Embryonic facial prominence (tissue), 1 donor: Measurements from ENCODE around the gene FRYL.
"Not testable (repeated sequence)": the region's sequence is repeated elsewhere in the genome, so short reads cannot be mapped to it uniquely, and the experiment has no call there.

ENCODE experiments used
- DNase-seq: peaks from one replicate; pipeline ENCODE4 v3.0.0-alpha.2; 2016; ENCODE audit errors: extremely low spot score

The FRYL gene

DNA sequence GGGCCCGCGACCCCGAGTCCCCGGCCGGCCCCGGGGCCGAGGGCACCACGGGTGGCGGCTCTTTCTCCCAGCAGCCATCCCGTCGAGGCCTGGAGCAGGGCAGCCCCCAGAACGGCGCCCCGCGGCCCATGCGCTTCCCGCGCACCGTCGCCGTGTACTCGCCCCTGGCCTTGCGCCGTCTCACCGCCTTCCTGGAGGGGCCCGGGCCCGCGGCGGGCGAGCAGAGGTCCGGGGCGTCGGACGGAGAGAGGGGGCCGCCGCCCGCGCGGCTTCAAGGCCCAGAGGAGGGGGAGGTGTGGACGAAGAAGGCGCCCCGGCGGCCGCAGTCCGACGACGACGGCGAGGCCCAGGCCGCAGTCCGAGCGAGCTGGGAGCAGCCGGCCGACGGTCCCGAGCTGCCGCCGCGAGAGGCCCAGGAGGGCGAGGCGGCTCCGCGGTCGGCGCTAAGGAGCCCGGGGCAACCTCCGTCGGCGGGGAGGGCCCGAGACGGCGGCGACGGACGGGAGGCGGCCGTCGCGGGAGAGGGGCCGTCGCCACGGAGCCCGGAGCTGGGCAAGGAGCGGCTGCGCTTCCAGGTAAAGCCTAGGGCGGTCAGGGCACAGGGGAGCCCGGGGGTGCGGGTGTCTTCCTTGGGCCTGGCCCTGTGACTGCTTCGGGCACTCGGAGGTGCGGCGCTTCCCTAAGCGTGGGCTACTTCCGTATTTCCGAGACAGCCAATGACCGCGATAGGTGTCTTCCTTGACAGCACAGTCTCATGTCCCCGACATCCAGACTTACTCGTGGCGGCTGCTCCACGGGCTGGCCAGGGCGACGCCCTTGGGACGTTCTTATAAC, 289.2 kb downstream of the FRYL start:
- no peak for DNase-seq

DNA sequence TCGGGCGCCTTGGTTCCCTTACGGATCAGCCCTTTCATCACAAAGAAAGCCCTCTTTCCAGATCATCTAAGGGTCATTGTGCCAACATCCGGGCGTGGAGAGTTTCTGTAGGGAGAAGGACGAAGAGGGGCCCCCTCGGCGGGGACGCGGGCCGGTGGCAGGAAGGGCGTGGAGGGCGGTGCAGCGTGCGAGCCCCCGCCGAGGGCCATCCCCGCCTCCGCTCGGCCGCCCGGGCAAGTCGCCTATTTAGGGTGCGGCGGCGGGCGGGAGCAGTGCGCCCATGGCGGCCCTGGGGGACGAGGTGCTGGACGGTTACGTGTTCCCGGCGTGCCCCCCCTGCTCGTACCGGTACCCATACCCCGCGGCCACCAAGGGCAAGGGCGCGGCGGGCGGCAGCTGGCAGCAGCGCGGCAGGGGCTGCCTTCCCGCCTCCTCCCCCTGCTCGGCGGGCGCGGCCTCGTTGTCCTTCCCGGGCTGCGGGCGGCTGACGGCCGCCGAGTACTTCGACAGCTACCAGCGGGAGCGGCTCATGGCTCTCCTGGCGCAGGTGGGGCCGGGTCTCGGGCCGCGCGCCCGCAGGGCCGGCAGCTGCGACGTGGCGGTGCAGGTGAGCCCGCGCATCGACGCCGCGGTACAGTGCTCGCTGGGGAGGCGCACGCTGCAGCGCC, 289.9 kb downstream of the FRYL start, which contains the start of gene ZAR1:
Gene ZAR1 (plus strand): TSS at position 241 of the 668 bp plus-strand sequence. CDS start 40 bp downstream, at position 281.
- no peak for DNase-seq

DNA sequence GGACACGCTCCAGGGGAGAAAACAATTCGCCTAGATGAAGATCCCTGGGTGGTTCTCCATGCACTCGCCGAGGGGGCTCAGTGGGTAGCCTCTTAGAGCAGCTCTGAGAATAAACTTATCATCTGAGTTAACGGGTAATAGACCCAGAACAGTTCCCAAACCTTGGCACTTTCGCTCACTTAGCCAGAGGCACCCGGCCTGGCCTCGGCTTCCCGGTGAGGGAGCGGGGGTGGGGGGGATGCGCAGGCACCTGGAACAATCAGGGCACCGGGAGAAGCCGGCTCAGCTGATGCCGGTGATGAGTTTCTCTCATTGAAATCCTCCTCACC, 290.4 kb downstream of the FRYL start:
- DNase-seq, result no peak

DNA sequence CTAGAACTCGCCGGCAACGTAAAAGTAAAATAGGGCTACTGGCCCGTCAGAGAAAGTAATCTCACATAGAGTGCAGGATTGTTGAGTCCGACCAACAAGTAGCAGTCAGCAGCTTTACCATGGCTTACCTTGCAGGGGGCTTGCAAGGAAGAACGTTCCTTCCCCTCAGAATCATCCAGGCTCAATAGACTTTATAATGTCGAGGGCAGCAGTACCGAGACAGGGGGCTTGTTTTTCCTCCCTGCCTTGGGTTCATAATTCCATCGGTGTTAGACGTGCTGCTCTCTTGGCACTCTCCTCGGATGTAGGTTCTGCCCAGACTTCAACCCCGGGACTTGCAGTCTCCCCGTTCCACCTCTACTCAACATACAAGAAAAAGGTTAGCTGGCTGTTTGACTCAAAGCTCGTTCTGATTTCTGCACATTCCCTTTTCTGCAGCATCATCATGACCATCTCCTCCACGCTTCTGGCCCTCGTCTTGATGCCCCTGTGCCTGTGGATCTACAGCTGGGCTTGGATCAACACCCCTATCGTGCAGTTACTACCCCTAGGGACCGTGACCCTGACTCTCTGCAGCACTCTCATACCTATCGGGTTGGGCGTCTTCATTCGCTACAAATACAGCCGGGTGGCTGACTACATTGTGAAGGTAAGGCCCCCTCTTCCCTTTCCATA, 295.4 kb downstream of the FRYL start:
- no peak for DNase-seq

DNA sequence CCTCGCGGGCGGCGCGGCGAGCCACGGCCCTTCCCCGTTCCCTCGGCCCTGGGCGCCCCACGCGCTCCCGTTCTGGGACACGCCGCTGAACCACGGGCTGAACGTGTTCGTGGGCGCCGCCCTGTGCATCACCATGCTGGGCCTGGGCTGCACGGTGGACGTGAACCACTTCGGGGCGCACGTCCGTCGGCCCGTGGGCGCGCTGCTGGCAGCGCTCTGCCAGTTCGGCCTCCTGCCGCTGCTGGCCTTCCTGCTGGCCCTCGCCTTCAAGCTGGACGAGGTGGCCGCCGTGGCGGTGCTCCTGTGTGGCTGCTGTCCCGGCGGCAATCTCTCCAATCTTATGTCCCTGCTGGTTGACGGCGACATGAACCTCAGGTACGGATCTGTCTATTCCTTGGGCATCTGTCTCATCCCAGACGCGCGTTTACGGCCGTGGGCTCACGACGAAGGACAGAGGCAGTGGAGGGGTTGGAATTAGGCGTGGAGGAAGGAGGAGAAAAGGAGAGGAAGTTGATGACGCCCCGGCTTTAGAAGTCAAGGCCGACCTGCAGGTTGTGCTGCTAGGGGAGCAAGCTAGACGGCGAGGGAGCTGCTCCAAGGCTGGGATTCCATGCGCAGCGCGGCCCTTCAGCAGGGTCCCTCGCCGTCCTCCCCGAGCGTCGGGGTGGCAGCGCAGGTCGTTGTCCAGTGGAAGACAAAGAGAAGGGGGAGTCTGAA, 296.1 kb downstream of the FRYL start:
- DNase-seq, result no peak

DNA sequence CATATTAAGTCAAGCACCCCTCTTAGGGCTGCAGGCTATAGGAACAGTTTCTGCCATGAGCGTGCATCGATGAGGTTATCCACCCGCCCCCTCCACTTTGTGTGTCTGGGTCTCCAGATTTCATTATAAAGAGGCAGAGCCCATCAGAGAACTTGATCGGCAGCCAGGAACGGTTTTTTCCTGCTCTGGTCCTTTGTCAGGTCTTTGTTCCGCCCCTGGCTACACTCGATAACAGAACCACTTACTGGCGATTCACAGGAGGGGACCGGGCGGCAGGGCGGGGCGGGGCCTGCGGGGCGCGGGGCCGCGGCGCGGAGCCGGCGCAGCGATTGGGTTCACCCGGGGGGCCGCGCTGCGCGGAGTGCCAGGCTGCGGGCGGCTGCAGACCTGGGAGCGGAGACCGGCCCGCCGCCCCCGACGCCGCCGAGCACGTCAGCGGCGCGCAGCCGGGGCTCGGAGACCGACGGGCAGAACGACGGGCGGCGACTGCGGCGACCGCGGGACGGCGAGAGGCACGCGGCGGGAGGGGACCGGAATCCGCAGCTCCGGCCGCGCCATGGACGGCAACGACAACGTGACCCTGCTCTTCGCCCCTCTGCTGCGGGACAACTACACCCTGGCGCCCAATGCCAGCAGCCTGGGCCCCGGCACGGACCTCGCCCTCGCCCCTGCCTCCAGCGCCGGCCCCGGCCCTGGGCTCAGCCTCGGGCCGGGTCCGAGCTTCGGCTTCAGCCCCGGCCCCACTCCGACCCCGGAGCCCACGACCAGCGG, 296.9 kb downstream of the FRYL start, which contains the start of gene SLC10A4:
Gene SLC10A4 (plus strand): TSS at position 338 of the 771 bp plus-strand sequence. CDS start 219 bp downstream, at position 557.
- DNase-seq, result no peak

DNA sequence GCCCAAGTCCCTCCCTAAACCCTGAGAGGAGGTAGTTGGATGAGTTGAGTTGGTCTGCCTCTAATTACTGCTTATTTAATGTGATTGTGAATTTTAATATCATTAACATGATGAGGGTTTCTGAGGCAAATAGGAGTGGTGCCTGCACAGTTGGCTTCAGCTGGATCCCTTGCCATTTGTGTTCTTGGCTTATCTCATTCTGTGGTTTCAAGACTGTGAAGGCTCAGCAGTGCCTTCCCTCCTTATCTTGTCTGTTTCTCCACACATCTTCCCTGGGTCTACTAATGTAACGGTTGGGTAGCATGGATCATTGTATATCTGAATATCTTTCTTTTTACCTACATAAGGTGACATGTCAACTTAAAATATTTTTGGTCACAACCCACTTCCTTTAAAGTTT, 298.5 kb downstream of the FRYL start:
- DNase-seq, result no peak

DNA sequence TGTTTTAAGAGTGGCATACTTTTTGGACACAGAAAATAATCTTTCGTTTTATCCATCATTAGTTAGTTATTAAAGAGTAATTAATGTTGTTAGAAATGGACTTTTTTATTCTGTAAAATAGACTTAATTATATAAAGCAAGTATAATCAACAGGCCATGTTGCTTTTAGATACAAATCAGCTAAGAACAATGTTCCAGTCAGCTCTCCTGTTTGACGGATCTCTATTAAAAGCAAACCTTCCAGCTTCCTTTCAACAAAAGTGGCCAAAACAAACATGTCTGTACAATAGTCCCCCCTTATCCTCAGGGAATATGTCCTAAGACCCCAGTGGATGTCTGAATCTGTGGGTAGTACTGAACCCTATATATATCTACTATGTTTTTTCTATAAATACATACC, 301.8 kb downstream of the FRYL start:
- no peak for DNase-seq

DNA sequence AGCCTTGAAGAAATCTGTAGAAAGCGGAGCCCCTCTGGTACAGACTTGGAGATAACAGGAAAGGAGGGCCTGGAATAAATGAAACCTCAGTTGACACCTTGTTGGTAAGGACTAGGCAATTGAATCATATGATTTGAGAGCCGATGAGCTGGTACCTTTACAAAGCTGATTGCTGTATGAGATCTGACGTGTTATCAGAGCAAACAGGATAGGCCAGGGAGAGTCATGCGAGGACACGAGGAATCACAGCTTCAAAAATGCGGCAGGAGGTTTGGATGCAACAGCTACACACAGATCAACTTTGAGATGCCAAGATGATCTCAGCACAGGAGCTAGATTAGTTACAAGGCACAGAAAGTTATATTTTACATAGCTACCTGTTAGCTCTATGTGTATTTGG, 304.3 kb downstream of the FRYL start:
- no peak for DNase-seq

DNA sequence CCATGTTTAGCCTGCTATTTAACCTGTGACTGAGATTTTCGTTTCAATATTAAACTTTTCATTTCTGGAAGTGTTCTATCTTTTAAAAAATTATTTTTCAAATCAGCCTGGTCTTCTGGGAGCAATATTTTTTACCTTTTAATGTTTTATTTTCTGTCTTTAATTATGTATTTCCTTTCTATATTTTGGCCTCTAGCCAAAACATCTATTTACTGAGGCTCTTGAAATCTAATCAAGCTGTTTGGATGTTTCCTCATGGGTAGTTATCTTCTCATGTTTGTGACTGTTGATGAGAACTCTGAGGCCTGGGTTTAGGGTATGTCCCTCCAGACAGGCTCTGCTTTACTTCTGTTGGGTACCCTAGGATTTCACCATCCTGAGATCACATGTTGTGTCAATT, 307.3 kb downstream of the FRYL start:
- DNase-seq, result no peak

DNA sequence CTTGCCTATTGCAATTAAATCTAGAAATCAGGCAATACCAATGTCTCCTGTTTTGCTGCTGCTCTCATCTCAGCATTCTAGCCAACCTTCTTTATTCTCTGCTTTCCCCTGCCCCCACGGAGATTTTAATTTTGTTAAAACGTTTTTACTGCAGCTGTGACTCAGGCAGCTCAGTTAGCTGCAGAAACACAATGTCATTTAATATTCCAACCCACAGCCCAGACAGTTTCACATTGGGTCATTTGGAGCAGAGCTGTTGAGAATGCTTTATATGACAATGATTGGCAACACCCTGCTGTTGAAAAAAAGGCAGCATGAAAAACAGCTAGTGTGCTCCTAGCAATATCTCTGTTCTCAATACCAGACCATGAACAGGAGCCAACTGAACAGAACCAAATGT, 309.5 kb downstream of the FRYL start:
- no peak for DNase-seq

DNA sequence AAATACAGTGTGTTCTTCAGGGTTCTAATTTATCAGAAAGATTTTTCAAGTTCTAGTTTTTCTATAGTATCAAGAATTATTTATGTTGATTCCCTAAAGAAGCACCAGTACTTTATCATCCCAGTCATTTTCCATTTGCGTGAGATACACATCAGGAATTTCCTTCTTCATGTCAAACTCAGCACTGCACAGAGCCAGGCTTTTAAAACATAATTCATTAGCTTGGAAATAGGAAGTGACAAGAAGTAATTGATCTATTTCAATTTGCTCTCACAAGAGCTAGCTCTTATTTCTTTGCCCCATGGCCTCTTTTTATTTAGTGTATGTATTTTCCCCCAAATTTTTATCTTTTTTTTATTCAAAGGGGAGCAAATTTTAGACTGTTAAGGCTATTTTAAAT, 309.9 kb downstream of the FRYL start:
- DNase-seq, result no peak

DNA sequence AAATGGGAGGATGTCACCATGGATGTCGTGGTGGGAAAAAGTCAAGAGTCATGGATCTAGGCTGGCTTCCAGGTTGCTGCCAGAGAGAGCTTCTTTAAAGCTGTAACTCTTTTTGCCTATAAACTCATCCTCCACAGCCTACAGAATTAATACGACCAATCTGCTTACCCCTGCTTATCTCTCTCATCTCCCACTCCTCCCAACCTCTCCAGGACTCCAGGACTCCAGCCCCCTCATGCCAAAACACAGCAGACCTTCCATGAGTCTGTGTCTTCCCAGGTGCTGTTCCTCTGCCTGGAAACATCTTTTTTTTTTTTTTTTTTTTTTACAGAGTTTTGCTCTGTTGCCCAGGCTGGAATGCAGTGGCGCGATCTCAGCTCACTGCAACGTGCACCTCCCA, 312.2 kb downstream of the FRYL start:
- DNase-seq, result no peak

DNA sequence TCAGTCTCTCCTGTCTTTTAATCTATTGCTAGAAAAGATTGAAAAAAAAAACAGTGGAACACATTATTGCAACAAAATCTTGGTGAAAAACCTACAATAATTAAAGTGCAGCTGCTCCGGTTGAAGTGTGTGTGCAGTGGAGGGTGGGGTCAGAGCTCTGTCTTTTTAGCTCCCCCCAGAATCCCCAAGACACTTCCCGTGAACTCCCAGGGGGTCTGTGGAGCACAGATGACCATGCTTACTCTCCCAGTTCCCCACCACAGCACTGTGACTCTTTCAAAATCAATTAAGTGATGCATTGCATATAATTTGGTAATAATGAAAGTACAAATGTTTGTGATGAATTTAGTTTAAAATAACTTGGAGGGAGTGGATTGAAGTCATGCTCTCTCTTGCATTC, 312.6 kb downstream of the FRYL start:
- DNase-seq, result no peak

DNA sequence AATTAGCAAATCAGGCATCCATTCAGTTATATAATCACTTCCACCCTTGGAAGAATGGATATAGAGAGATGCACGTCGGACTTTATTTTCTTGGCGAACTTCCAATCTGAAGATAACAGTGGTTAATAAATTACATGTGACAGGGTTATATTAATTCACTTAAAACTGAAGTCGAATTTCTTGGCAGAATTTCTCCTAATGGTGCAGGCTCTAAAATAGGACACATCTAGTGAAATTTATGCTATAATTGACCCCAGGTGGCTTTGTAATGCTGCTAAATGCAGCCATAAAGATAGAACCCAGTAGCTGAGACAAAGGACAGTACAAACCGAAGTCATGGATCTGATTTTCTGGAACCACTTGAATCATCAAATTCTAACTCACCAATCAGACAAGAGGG, 317.7 kb downstream of the FRYL start:
- peak; percentile 20 for DNase-seq

DNA sequence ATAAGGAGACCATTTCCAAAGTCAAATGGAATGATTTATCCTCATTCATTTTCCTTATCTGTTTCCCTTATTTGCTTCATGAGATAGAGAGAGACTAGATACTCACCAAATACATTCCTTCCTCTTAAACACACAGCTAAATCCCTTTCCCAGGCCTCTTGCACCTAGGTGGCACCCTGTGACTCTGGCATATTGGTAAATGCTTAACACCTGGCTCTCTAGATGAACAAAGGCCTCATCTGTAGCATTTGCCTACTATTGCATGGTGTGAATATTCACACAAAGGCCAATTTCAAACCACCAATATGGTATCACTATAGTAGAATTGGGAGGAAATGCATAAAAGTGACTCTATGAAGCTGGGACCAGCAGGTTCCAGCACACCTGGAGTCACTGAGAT, 319.1 kb downstream of the FRYL start:
- DNase-seq, result no peak

DNA sequence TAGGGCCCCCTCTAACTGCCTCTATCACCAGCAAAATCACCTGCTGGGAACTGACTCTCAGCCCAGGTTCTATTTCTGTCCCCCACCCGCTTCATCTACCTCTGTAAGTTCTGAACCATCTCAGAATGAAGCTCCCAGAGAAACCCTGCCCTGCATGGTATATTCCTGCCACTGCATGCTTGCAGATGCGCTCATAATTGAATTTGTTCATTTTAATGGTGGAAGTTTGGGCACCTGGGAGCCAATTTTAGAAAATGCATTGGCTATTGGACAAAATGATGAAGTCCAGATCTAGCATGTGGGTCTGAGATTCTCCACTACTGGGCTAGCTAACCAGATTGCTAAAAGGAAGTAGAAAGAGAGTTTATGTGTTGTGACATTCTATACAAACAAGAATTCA, 325.5 kb downstream of the FRYL start:
- no peak for DNase-seq

DNA sequence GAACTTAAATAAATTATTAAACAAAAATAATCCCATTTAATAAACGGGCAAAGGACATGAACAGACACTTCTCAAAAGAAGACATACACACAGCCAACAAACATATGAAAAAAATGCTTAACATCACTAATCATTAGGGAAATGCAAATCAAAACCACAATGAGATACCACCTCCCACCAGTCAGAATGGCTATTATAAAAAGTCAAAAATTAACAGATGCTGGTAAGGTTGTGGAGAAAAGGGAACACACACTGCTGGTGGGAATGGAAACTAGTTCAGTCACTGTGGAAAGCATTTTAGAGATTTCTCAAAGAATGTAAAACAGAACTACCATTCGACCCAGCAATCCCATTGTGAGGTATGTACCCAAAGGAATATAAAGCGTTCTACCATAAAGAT, 328.4 kb downstream of the FRYL start:
- DNase-seq, result not testable (repeated sequence)

DNA sequence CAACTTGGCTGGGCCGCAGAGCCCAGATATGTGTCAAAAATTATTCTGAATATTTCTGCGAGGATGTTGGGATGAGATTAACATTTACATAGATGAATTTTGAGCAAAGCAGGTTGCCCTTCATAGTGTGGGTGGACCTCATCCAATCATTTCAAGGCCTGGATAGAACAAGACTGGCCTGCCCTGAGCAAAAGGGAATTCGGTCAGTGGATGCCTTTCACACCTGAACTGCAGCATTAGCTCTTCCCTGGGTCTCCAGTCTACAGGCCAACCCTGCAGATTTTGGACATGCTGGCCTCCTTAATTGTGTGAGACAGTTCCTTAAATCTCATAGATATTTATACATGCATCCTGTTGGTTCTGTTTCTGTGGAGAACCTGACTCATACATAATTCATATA, 329.3 kb downstream of the FRYL start:
- no peak for DNase-seq

DNA sequence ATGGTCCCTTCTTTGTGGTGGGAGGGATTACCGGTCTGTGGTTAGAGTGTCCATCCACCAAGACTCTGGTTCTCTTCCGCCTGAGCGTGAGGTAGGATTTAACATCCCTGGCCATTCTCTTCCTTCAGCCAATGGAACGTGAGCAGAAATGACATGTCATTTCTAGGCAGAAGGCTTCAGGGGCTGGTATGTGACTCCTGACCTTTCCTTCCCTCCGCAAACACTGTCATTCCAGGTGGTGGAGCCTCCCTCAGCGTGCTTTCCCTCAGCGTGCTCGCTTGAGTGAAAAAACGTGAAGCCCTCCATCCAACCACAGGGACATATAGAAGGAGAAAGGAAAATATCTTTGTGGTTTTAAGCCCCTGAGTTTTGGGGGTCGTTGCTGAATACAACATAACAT, 330.9 kb downstream of the FRYL start:
- DNase-seq, result no peak
